ENCODE results near the gene NXT2. TPM values are rescaled to one million over a fixed set of nuclear protein-coding genes. Genes with fewer than 3 reads are reported as not detected.
"Not testable (repeated sequence)": the region's sequence is repeated elsewhere in the genome, so short reads cannot be mapped to it uniquely, and the experiment has no call there.

Gene NXT2
- total and polyA plus RNA-seq, 5 donors from 2014 or later = 7.4 to 18.0 (median 16.9) TPM

DNA sequence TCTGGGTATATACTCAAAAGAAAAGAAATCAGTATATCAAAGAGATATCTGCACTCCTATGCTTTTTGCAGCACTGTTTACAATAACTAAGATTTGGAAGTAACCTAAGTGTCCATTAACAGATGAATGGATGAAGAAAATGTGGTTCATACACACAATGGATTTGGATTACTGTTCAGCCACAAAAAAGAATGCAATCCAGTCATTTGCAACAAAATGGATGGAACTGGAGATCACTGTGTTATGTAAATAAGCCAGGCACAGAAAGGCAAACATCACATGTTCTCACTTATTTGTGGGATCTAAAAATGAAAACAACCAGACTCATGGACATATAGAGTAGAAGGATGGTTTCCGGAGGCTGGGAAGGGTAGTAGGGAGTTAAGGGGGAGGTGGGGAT lies 17.6 kb upstream of the NXT2 start:
- DNase-seq (no peak), ATAC-seq (ENCODE audit: low read depth in 2 of 2) (no peak)
- no peaks in the 10 kb centered on the region for H3K4me1 Mint-ChIP-seq
- H3K27ac Mint-ChIP-seq = no peak overlapping the region
- H3K36me3 Mint-ChIP-seq = no peaks in the 10 kb centered on the region
- Histone ChIP-seq H3K36me3 (ENCODE audit: control insufficient read depth, insufficient read depth, low read length) (no peaks in the 10 kb centered on the region), H3K9me3 (ENCODE audit: control insufficient read depth in 2 of 2, low read length in 2 of 2) (no peaks in the 10 kb centered on the region), H3K27me3 (ENCODE audit: control insufficient read depth, insufficient read depth, low read length) (no peaks in the 10 kb centered on the region), H3K4me3 (ENCODE audit: low read depth, low read length) (no peak overlapping the region), H3K27ac (ENCODE audit: insufficient read depth, low read length, poor library complexity, severe bottlenecking) (no peak overlapping the region), H3K4me1 (ENCODE audit: control insufficient read depth, insufficient read depth, low read length, poor library complexity, severe bottlenecking) (no peaks in the 10 kb centered on the region)
- H3K9me3 Mint-ChIP-seq = peaks cover 0 to 7% (median 0%) of the 10 kb centered on the region in 7 donors
- peaks cover 13% of the 10 kb centered on the region for H3K27me3 Mint-ChIP-seq
- H3K4me3 Mint-ChIP-seq = no peak overlapping the region

DNA sequence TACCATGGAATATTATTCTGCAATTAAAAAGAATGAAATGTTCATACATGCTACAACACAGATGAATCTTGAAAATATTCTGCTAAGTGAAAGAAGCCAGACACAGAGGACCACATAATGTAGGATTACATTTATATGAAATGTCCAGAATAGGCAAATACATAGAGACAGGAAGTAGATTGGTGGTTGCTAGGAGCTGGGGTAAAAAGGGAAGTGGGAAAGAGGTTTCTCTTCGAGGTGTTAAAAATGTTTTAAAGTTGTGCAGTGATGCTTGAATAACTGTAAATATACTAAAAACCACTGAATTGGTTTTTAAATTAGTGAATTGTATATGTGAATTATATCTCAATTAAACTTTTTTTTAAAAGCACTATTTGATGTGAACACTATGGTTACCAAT lies 3.6 kb upstream of the NXT2 start:
- peaks cover 4% of the 10 kb centered on the region for H3K4me1 ChIP-seq (ENCODE audit: control insufficient read depth, insufficient read depth, low read length, poor library complexity, severe bottlenecking)
- H3K36me3 ChIP-seq (ENCODE audit: control insufficient read depth, insufficient read depth, low read length) = no peaks in the 10 kb centered on the region
- no peak overlapping the region for H3K27ac ChIP-seq (ENCODE audit: insufficient read depth, low read length, poor library complexity, severe bottlenecking)
- DNase-seq (no peak), ATAC-seq (ENCODE audit: low read depth in 2 of 2) (no peak)
- peaks cover 5 to 19% (median 12%) of the 10 kb centered on the region in 4 donors for H3K4me1 Mint-ChIP-seq
- no peak overlapping the region for H3K27ac Mint-ChIP-seq
- peaks cover 0 to 2% (median 0%) of the 10 kb centered on the region in 7 donors for H3K9me3 Mint-ChIP-seq
- H3K27me3 Mint-ChIP-seq = peaks cover 39% of the 10 kb centered on the region
- no peaks in the 10 kb centered on the region for H3K36me3 Mint-ChIP-seq
- H3K27me3 ChIP-seq (ENCODE audit: control insufficient read depth, insufficient read depth, low read length) = peaks cover 14% of the 10 kb centered on the region
- no peaks in the 10 kb centered on the region for H3K9me3 ChIP-seq (ENCODE audit: control insufficient read depth in 2 of 2, low read length in 2 of 2)
- H3K4me3 ChIP-seq (ENCODE audit: low read depth, low read length) = no peak overlapping the region
- no peak overlapping the region for H3K4me3 Mint-ChIP-seq

DNA sequence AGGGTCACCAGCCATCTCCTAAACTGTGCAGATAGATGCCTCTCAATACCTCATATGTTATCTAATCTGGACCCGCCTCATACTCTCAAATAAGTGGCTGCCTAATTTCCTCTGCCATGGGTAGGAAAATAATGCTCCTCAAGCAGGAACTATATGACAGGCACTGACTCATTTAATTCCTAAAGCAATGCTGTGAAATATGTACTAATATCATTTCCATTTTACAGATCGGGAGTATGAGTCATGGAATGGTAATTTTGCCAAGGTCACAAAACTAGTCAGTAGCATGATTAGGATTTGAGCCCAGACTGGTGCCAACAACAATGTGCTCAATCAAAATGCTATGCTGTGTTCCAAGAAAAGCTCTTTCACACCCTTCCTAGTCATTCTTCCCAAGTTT lies 3.0 kb upstream of the NXT2 start:
- Histone ChIP-seq H3K36me3 (ENCODE audit: control insufficient read depth, insufficient read depth, low read length) (no peaks in the 10 kb centered on the region), H3K4me3 (ENCODE audit: low read depth, low read length) (no peak overlapping the region), H3K27me3 (ENCODE audit: control insufficient read depth, insufficient read depth, low read length) (peaks cover 11% of the 10 kb centered on the region), H3K9me3 (ENCODE audit: control insufficient read depth in 2 of 2, low read length in 2 of 2) (no peaks in the 10 kb centered on the region), H3K4me1 (ENCODE audit: control insufficient read depth, insufficient read depth, low read length, poor library complexity, severe bottlenecking) (peaks cover 4% of the 10 kb centered on the region), H3K27ac (ENCODE audit: insufficient read depth, low read length, poor library complexity, severe bottlenecking) (no peak overlapping the region)
- Mint-ChIP-seq H3K4me1 (peaks cover 5 to 19% (median 12%) of the 10 kb centered on the region in 4 donors), H3K9me3 (peaks cover 0 to 2% (median 0%) of the 10 kb centered on the region in 7 donors), H3K27ac (no peak overlapping the region), H3K27me3 (peaks cover 39% of the 10 kb centered on the region), H3K36me3 (no peaks in the 10 kb centered on the region), H3K4me3 (no peak overlapping the region)
- DNase-seq = no peak
- ATAC-seq (ENCODE audit: low read depth in 2 of 2) = no peak

DNA sequence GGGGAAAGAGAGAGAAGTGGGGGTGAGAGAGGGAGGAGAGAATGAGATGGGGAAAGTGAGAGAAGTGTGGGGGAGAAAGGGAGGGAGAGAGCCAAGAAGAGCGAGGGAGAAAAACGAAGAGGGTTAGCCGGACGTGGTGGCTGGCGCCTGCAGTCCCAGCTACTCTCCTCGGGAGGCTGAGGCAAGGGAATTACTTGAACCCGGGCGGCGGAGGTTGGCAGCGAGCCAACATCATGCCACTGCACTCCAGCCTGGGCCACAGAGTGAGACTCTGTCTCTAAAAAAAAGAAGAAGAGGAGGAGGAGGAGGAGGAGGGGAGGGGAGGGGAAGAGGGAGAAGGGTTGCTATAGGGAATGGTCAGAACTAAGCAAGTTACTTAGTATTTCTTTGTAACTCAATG lies 1.7 kb upstream of the NXT2 start:
- H3K4me3 Mint-ChIP-seq = peak overlapping the region in 1 of 4 donors; percentile 77
- peaks cover 29% of the 10 kb centered on the region for H3K27me3 Mint-ChIP-seq
- no peaks in the 10 kb centered on the region for H3K36me3 ChIP-seq (ENCODE audit: control insufficient read depth, insufficient read depth, low read length)
- ATAC-seq (ENCODE audit: low read depth in 2 of 2) (no peak), DNase-seq (no peak)
- H3K4me1 ChIP-seq (ENCODE audit: control insufficient read depth, insufficient read depth, low read length, poor library complexity, severe bottlenecking) = peaks cover 4% of the 10 kb centered on the region
- no peak overlapping the region for H3K4me3 ChIP-seq (ENCODE audit: low read depth, low read length)
- peaks cover 0 to 2% (median 0%) of the 10 kb centered on the region in 7 donors for H3K9me3 Mint-ChIP-seq
- no peak overlapping the region for H3K27ac ChIP-seq (ENCODE audit: insufficient read depth, low read length, poor library complexity, severe bottlenecking)
- peaks cover 11% of the 10 kb centered on the region for H3K27me3 ChIP-seq (ENCODE audit: control insufficient read depth, insufficient read depth, low read length)
- H3K27ac Mint-ChIP-seq = peak overlapping the region in 1 of 3 donors; percentile 86
- H3K36me3 Mint-ChIP-seq = no peaks in the 10 kb centered on the region
- peaks cover 5 to 19% (median 12%) of the 10 kb centered on the region in 4 donors for H3K4me1 Mint-ChIP-seq
- no peaks in the 10 kb centered on the region for H3K9me3 ChIP-seq (ENCODE audit: control insufficient read depth in 2 of 2, low read length in 2 of 2)

DNA sequence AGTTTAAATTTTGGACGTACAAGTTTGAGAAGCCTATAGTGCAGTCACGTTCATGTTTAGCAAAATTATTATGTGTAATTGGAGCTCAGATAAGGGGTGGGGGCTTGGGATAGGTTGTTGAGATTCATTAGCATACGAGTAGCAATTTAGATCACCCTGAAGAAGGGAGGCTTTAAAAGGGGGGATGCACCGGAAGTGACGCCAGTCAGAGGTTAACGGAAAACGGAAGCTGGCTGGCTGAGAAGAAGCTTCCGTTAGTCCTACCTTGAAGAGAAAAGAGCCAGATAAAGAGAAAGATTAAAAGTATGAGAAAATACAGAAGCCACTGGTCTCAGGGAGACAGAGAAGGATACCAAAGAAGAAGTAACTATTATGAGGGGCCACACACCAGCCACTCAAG lies 1.1 kb upstream of the NXT2 start:
- no peak overlapping the region for H3K27ac ChIP-seq (ENCODE audit: insufficient read depth, low read length, poor library complexity, severe bottlenecking)
- Mint-ChIP-seq H3K27ac (peak overlapping the region in 1 of 3 donors; percentile 97), H3K9me3 (peaks cover 0 to 2% (median 0%) of the 10 kb centered on the region in 7 donors), H3K27me3 (peaks cover 29% of the 10 kb centered on the region), H3K4me3 (peak overlapping the region; percentile 7 to 86 (median 51)), H3K4me1 (peaks cover 5 to 19% (median 12%) of the 10 kb centered on the region in 4 donors), H3K36me3 (no peaks in the 10 kb centered on the region)
- H3K4me3 ChIP-seq (ENCODE audit: low read depth, low read length) = no peak overlapping the region
- no peaks in the 10 kb centered on the region for H3K36me3 ChIP-seq (ENCODE audit: control insufficient read depth, insufficient read depth, low read length)
- peaks cover 9% of the 10 kb centered on the region for H3K27me3 ChIP-seq (ENCODE audit: control insufficient read depth, insufficient read depth, low read length)
- DNase-seq (no peak), ATAC-seq (ENCODE audit: low read depth in 2 of 2) (no peak)
- peaks cover 4% of the 10 kb centered on the region for H3K4me1 ChIP-seq (ENCODE audit: control insufficient read depth, insufficient read depth, low read length, poor library complexity, severe bottlenecking)
- H3K9me3 ChIP-seq (ENCODE audit: control insufficient read depth in 2 of 2, low read length in 2 of 2) = no peaks in the 10 kb centered on the region

DNA sequence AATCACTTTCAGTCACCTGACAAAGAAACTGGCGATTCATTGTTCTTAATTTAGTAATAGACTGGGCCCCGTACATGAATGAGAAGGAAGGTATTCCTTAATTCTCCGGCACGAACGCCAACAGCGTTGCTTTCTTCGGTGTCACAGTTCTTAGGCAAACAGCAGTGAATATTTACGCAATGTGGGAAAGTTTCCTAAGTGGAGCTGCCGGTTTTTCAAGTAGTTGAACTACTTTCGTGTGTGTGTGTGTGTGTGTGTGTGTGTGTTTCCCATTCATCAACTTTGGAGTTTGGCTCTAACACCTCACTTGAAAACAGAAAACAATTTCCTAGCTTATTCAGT lies 651 bp downstream of the NXT2 start:
- Mint-ChIP-seq H3K27ac (peak overlapping the region; percentile 96 to 97 (median 97)), H3K4me3 (peak overlapping the region; percentile 86 to 97 (median 94)), H3K4me1 (peaks cover 5 to 19% (median 12%) of the 10 kb centered on the region in 4 donors), H3K27me3 (peaks cover 23% of the 10 kb centered on the region), H3K9me3 (peaks cover 0 to 2% (median 0%) of the 10 kb centered on the region in 7 donors), H3K36me3 (no peaks in the 10 kb centered on the region)
- ATAC-seq (ENCODE audit: low read depth in 2 of 2) (no peak), DNase-seq (no peak)
- H3K4me3 ChIP-seq (ENCODE audit: low read depth, low read length) = peak overlapping the region; percentile 88
- H3K27ac ChIP-seq (ENCODE audit: insufficient read depth, low read length, poor library complexity, severe bottlenecking) = peak overlapping the region; percentile 89
- H3K4me1 ChIP-seq (ENCODE audit: control insufficient read depth, insufficient read depth, low read length, poor library complexity, severe bottlenecking) = peaks cover 4% of the 10 kb centered on the region
- no peaks in the 10 kb centered on the region for H3K9me3 ChIP-seq (ENCODE audit: control insufficient read depth in 2 of 2, low read length in 2 of 2)
- H3K36me3 ChIP-seq (ENCODE audit: control insufficient read depth, insufficient read depth, low read length) = no peaks in the 10 kb centered on the region
- peaks cover 6% of the 10 kb centered on the region for H3K27me3 ChIP-seq (ENCODE audit: control insufficient read depth, insufficient read depth, low read length)

DNA sequence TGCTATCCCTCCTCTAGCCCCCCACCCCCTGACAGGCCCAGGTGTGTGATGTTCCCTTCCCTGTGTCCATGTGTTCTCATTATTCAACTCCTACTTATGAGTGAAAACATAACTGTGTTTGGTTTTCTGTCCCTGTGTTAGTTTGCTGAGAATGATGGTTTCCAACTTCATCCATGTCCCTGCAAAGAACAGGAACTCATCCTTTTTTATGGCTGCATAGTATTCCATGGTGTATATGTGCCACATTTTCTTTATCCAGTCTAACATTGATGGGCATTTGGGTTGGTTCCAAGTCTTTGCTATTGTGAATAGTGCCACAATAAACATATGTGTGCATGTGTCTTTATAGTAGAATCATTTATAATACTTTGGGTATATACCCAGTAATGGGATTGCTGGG lies 2.4 kb downstream of the NXT2 start:
- H3K36me3 Mint-ChIP-seq; H3K9me3 Mint-ChIP-seq; H3K27ac Mint-ChIP-seq; H3K27me3 Mint-ChIP-seq; H3K4me3 ChIP-seq (ENCODE audit: low read depth, low read length); DNase-seq; H3K36me3 ChIP-seq (ENCODE audit: control insufficient read depth, insufficient read depth, low read length); ATAC-seq (ENCODE audit: low read depth in 2 of 2); H3K27ac ChIP-seq (ENCODE audit: insufficient read depth, low read length, poor library complexity, severe bottlenecking); H3K4me1 ChIP-seq (ENCODE audit: control insufficient read depth, insufficient read depth, low read length, poor library complexity, severe bottlenecking); H3K9me3 ChIP-seq (ENCODE audit: control insufficient read depth in 2 of 2, low read length in 2 of 2); H3K27me3 ChIP-seq (ENCODE audit: control insufficient read depth, insufficient read depth, low read length): not testable (repeated sequence)
- H3K4me1 Mint-ChIP-seq = peaks cover 5 to 14% (median 12%) of the 10 kb centered on the region in 4 donors
- peak overlapping the region in 2 of 4 donors; percentile 31 to 61 for H3K4me3 Mint-ChIP-seq

DNA sequence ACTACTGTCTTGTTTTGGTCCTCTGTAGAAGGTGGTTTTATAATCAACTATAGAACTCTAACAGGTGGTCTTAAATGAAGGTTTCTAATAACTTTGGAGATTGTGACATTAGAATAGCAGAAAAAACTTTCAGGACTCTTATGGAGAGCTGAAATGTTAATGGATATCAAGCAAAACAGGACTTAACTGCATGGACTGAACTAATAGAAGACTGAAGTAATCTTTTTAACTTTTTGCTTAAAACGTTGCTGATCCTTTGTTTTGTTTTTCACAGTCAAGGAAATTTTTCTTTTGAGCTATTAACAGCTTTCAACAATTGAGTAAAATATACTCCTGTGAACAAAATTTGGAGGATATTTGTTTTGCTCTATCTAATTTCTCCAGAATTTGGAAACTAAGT lies 17.2 kb downstream of the NXT2 start:
- Mint-ChIP-seq H3K27me3 (no peaks in the 10 kb centered on the region), H3K36me3 (no peaks in the 10 kb centered on the region)
- ATAC-seq (ENCODE audit: low read depth in 2 of 2) = no peak

More for the DNA sequence above, 17.2 kb downstream of the NXT2 start:
- Mint-ChIP-seq H3K4me1 (no peaks in the 10 kb centered on the region), H3K9me3 (peaks cover 0 to 4% (median 0%) of the 10 kb centered on the region in 7 donors), H3K27ac (no peak overlapping the region), H3K4me3 (no peak overlapping the region)
- Histone ChIP-seq H3K4me1 (ENCODE audit: control insufficient read depth, insufficient read depth, low read length, poor library complexity, severe bottlenecking) (no peaks in the 10 kb centered on the region), H3K9me3 (ENCODE audit: control insufficient read depth in 2 of 2, low read length in 2 of 2) (no peaks in the 10 kb centered on the region), H3K27me3 (ENCODE audit: control insufficient read depth, insufficient read depth, low read length) (no peaks in the 10 kb centered on the region), H3K27ac (ENCODE audit: insufficient read depth, low read length, poor library complexity, severe bottlenecking) (no peak overlapping the region), H3K36me3 (ENCODE audit: control insufficient read depth, insufficient read depth, low read length) (no peaks in the 10 kb centered on the region), H3K4me3 (ENCODE audit: low read depth, low read length) (no peak overlapping the region)
- no peak for DNase-seq

All from CD4-positive, CD25-positive, alpha-beta regulatory T cell (primary cell).